ENCODE measurements around the gene ARL8A. TPM values are rescaled to one million over a fixed set of nuclear protein-coding genes. Genes with fewer than 3 reads are reported as not detected.
"Not testable (repeated sequence)": the region's sequence is repeated elsewhere in the genome, so short reads cannot be mapped to it uniquely, and the experiment has no call there.

The ARL8A gene
- total RNA-seq, 2 experiments from 2014 or later, result 45.9 to 56.5 TPM

GRCh38 chr1:202167708-202168415, 23.3 kb upstream of the ARL8A start:
- DNase-seq, result no peak
- Mint-ChIP-seq H3K4me1 (peaks cover 30% of the 10 kb centered on the region), H3K4me3 (no peak overlapping the region), H3K9me3 (no peaks in the 10 kb centered on the region), H3K27ac (no peak overlapping the region), H3K27me3 (no peaks in the 10 kb centered on the region), H3K36me3 (peaks cover 1% of the 10 kb centered on the region)
- POLR2A ChIA-PET, result interaction anchor here (1.7 kb wide), 1 partner anchor 8 kb away, joined by 4 read pairs; the partner anchor contains the start of gene PTPN7
- ATAC-seq (ENCODE audit: low read depth), result no peak

GRCh38 chr1:202167054-202167453, 22.5 kb upstream of the ARL8A start:
- peaks cover 37% of the 10 kb centered on the region for H3K4me1 Mint-ChIP-seq
- H3K27ac Mint-ChIP-seq; H3K27me3 Mint-ChIP-seq; POLR2A ChIA-PET; H3K36me3 Mint-ChIP-seq; DNase-seq; H3K4me3 Mint-ChIP-seq; ATAC-seq (ENCODE audit: low read depth); H3K9me3 Mint-ChIP-seq: not testable (repeated sequence)

- H3K27me3 Mint-ChIP-seq, result no peaks in the 10 kb centered on the region
- no peak for DNase-seq
- no peaks in the 10 kb centered on the region for H3K9me3 Mint-ChIP-seq
- peaks cover 1% of the 10 kb centered on the region for H3K36me3 Mint-ChIP-seq
- H3K4me1 Mint-ChIP-seq, result peaks cover 44% of the 10 kb centered on the region
- H3K4me3 Mint-ChIP-seq, result peak overlapping the region; percentile 69
- peak overlapping the region; percentile 79 for H3K27ac Mint-ChIP-seq
- POLR2A ChIA-PET, result interaction anchor here (0.7 to 5.1 kb wide), 4 partner anchors 9 to 21 kb away, joined by 3 to 40 read pairs (median 4); partner anchors contain the start of gene ARL8A
- ATAC-seq (ENCODE audit: low read depth), result no peak
Observed at GRCh38 chr1:202165942-202166843, 21.7 kb upstream of the ARL8A start.

GRCh38 chr1:202165267-202165941, 20.9 kb upstream of the ARL8A start:
- Mint-ChIP-seq H3K36me3 (peaks cover 1% of the 10 kb centered on the region), H3K9me3 (no peaks in the 10 kb centered on the region), H3K4me3 (peak overlapping the region; percentile 69), H3K27me3 (no peaks in the 10 kb centered on the region), H3K4me1 (peaks cover 48% of the 10 kb centered on the region), H3K27ac (peak overlapping the region; percentile 79)
- no peak for DNase-seq
- no peak for ATAC-seq (ENCODE audit: low read depth)
- POLR2A ChIA-PET, result interaction anchor here (0.7 to 5.1 kb wide), 4 partner anchors 10 to 20 kb away, joined by 3 to 40 read pairs (median 4); partner anchors contain the start of gene ARL8A

GRCh38 chr1:202164271-202165037, 19.9 kb upstream of the ARL8A start:
- POLR2A ChIA-PET, result interaction anchor here (0.9 to 5.1 kb wide), 3 partner anchors 10 to 19 kb away, joined by 3 to 40 read pairs (median 3); partner anchors contain the start of gene ARL8A
- ATAC-seq (ENCODE audit: low read depth) (peak; percentile 60), DNase-seq (peak; percentile 76)
- Mint-ChIP-seq H3K36me3 (peaks cover 6% of the 10 kb centered on the region), H3K4me1 (peaks cover 47% of the 10 kb centered on the region), H3K9me3 (no peaks in the 10 kb centered on the region), H3K27ac (peak overlapping the region; percentile 79), H3K27me3 (no peaks in the 10 kb centered on the region), H3K4me3 (peak overlapping the region; percentile 69)

GRCh38 chr1:202163281-202164270, 19.0 kb upstream of the ARL8A start:
- peak overlapping the region; percentile 100 for H3K27ac Mint-ChIP-seq
- no peaks in the 10 kb centered on the region for H3K27me3 Mint-ChIP-seq
- POLR2A ChIA-PET, result interaction anchor here (0.9 to 5.1 kb wide), 3 partner anchors 9 to 18 kb away, joined by 3 to 40 read pairs (median 6); partner anchors contain the start of gene ARL8A
- H3K4me3 Mint-ChIP-seq, result peak overlapping the region; percentile 96
- no peaks in the 10 kb centered on the region for H3K9me3 Mint-ChIP-seq
- DNase-seq (no peak), ATAC-seq (ENCODE audit: low read depth) (no peak)
- peaks cover 50% of the 10 kb centered on the region for H3K4me1 Mint-ChIP-seq
- peaks cover 12% of the 10 kb centered on the region for H3K36me3 Mint-ChIP-seq

GRCh38 chr1:202162418-202163280, 18.1 kb upstream of the ARL8A start:
- peak overlapping the region; percentile 96 for H3K4me3 Mint-ChIP-seq
- peak; percentile 14 for ATAC-seq (ENCODE audit: low read depth)
- POLR2A ChIA-PET, result interaction anchor here (0.6 to 5.1 kb wide), 7 partner anchors 11 to 844 kb away, joined by 3 to 40 read pairs (median 3); partner anchors contain the start of genes ARL8A, PPP1R12B, RNPEP and TMEM183A

GRCh38 chr1:202162047-202162417, 17.5 kb upstream of the ARL8A start:
- POLR2A ChIA-PET, result interaction anchor here (1.0 to 5.1 kb wide), 5 partner anchors 17 to 187 kb away, joined by 3 to 40 read pairs (median 3); partner anchors contain the start of genes ARL8A, PPP1R12B and RNPEP
- peak; percentile 66 for DNase-seq
- Mint-ChIP-seq H3K27me3 (no peaks in the 10 kb centered on the region), H3K9me3 (no peaks in the 10 kb centered on the region), H3K36me3 (peaks cover 17% of the 10 kb centered on the region), H3K4me3 (peak overlapping the region; percentile 96), H3K4me1 (peaks cover 60% of the 10 kb centered on the region), H3K27ac (peak overlapping the region; percentile 100)
- ATAC-seq (ENCODE audit: low read depth), result peak; percentile 31

More at GRCh38 chr1:202162418-202163280, 18.1 kb upstream of the ARL8A start:
- peaks cover 15% of the 10 kb centered on the region for H3K36me3 Mint-ChIP-seq
- peaks cover 58% of the 10 kb centered on the region for H3K4me1 Mint-ChIP-seq
- no peaks in the 10 kb centered on the region for H3K27me3 Mint-ChIP-seq
- DNase-seq, result no peak
- H3K27ac Mint-ChIP-seq, result peak overlapping the region; percentile 100
- H3K9me3 Mint-ChIP-seq, result no peaks in the 10 kb centered on the region

GRCh38 chr1:202161151-202162046, 16.9 kb upstream of the ARL8A start:
- no peak for ATAC-seq (ENCODE audit: low read depth)
- no peaks in the 10 kb centered on the region for H3K27me3 Mint-ChIP-seq
- H3K4me1 Mint-ChIP-seq, result peaks cover 57% of the 10 kb centered on the region
- no peaks in the 10 kb centered on the region for H3K9me3 Mint-ChIP-seq
- POLR2A ChIA-PET, result interaction anchor here (1.0 to 5.1 kb wide), 9 partner anchors 10 to 188 kb away, joined by 3 to 40 read pairs (median 10); partner anchors contain the start of genes ARL8A, PPP1R12B, RNPEP and UBE2T
- peak overlapping the region; percentile 96 for H3K4me3 Mint-ChIP-seq
- DNase-seq, result peak; percentile 48
- H3K27ac Mint-ChIP-seq, result peak overlapping the region; percentile 100
- H3K36me3 Mint-ChIP-seq, result peaks cover 18% of the 10 kb centered on the region

All from activated naive CD8-positive, alpha-beta T cell treated with anti-CD3 and anti-CD28 coated beads, Interleukin-2, amount 10 ng/mL, durations not matched to agents 7 days and 5 days (primary cell).